HTR-8/SVneo (cell line): Measurements from ENCODE around the gene INTS11.

Experiments
- DNase-seq: peaks from one replicate; pipeline ENCODE4 v3.0.0; 2011; ENCODE audit warnings: low spot score, mixed read lengths; ENCODE audit not compliant: insufficient read length
- FAIRE-seq: peaks from 2 replicates; lab custom pipeline; 2011; peaks lifted over from hg19 to GRCh38; lab: Jason Lieb, UNC

The INTS11 gene

GRCh38 chr1:1345860-1346500, 21.5 kb upstream of the INTS11 start:
- DNase-seq (no peak), FAIRE-seq (no peak)

GRCh38 chr1:1345384-1345783, 20.9 kb upstream of the INTS11 start:
- no peak for FAIRE-seq
- DNase-seq: no peak

GRCh38 chr1:1344655-1345361, 20.3 kb upstream of the INTS11 start:
- FAIRE-seq: peak; percentile 38
- peak; percentile 43 for DNase-seq

GRCh38 chr1:1343811-1344421, 19.5 kb upstream of the INTS11 start:
- FAIRE-seq: no peak

GRCh38 chr1:1342584-1343115, 18.2 kb upstream of the INTS11 start:
- FAIRE-seq (no peak), DNase-seq (no peak)

More at GRCh38 chr1:1343811-1344421, 19.5 kb upstream of the INTS11 start:
- DNase-seq: no peak

GRCh38 chr1:1342061-1342562, 17.7 kb upstream of the INTS11 start:
- FAIRE-seq (no peak), DNase-seq (no peak)

- FAIRE-seq (no peak), DNase-seq (no peak)
These were observed 17.1 kb upstream of the INTS11 start for GRCh38 chr1:1341549-1342021.

GRCh38 chr1:1340791-1341548, 16.5 kb upstream of the INTS11 start:
- DNase-seq (no peak), FAIRE-seq (peak; percentile 91)

- FAIRE-seq: no peak
- DNase-seq: no peak
These were observed 15.7 kb upstream of the INTS11 start for GRCh38 chr1:1340185-1340584.

- no peak for FAIRE-seq
- DNase-seq: no peak
These were observed 13.8 kb upstream of the INTS11 start for GRCh38 chr1:1338278-1338677.

GRCh38 chr1:1337793-1338147, 13.3 kb upstream of the INTS11 start:
- FAIRE-seq (no peak), DNase-seq (no peak)

GRCh38 chr1:1336931-1337792, 12.7 kb upstream of the INTS11 start:
- no peak for DNase-seq
- no peak for FAIRE-seq

- DNase-seq: no peak
- FAIRE-seq: no peak
These were observed 12.0 kb upstream of the INTS11 start for GRCh38 chr1:1336446-1336845.

- no peak for DNase-seq
- FAIRE-seq: no peak
These were observed 11.4 kb upstream of the INTS11 start for GRCh38 chr1:1335792-1336248.

- FAIRE-seq (no peak), DNase-seq (no peak)
These were observed 10.8 kb upstream of the INTS11 start for GRCh38 chr1:1335283-1335682.

GRCh38 chr1:1334835-1335234, 10.4 kb upstream of the INTS11 start:
- no peak for DNase-seq
- no peak for FAIRE-seq

GRCh38 chr1:1333551-1334241, 9.2 kb upstream of the INTS11 start:
- DNase-seq (no peak), FAIRE-seq (no peak)

- DNase-seq: no peak
- no peak for FAIRE-seq
These were observed 8.5 kb upstream of the INTS11 start for GRCh38 chr1:1332774-1333480.
